Skin epidermis (tissue), 12 donors: ENCODE results near the gene COG5.
A peak's percentile ranks its signal among the peaks of the same experiment; 100 is the strongest.
"Not testable (repeated sequence)": the region's sequence is repeated elsewhere in the genome, so short reads cannot be mapped to it uniquely, and the experiment has no call there.

ENCODE experiments used
- H3K27ac ChIP-seq, 21 experiments: fragments of 200-600 bp; sonication (generic) in 11 of 21; one replicate each; pipeline ENCODE4 v1.5.0; 2020; ENCODE audit warnings: mild to moderate bottlenecking in 3 of 21, inconsistent platforms in 2 of 21, moderate library complexity in 2 of 21
- H3K4me3 ChIP-seq, 7 experiments: fragments of 200-600 bp; sonication (generic) in 2 of 7; one replicate each; pipeline ENCODE4 v1.5.0; 2020; ENCODE audit warnings: inconsistent platforms in 2 of 7, mild to moderate bottlenecking in 2 of 7, moderate library complexity in 1 of 7

The COG5 gene

DNA sequence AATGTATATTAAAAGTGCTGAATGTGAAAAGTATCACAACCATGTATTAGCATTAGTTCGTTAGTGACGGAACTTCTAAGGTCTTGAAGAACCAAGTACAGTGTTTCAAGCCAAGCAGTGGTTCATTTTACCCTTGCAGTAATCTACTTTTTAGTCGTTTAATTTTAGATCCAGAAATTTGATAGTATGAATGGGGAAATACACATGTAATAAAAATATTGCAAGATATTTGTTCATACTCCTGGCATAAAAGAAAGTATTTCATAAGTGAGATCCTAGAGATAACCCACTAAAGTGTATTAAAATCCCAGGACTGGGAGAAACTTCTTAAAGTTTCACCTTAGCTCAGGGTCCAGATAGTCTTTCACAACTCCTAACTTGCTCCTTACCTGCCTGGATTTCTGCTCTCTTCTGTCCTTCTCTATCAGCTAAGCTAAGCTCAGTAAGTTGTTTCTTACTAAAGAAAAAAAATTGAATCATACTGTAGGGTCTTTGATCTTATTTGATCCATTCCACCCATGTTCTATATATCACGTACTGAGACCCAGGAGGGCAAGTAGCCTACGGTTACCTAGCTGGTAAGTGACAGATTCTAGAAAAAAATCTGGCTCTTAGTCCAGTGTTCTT lies 17.8 kb upstream of the COG5 start:
- Histone ChIP-seq H3K4me3 (peak overlapping the region in 2 of 7 experiments; percentile 67 to 69), H3K27ac (peak overlapping the region in 8 of 21 experiments; percentile 22 to 98 (median 96))

GRCh38 chr7:107580716-107581383 lies 17.1 kb upstream of the COG5 start:
- H3K27ac ChIP-seq: peak overlapping the region in 20 of 21 experiments; percentile 83 to 98 (median 93)
- peak overlapping the region; percentile 60 to 91 (median 72) for H3K4me3 ChIP-seq

GRCh38 chr7:107579885-107580715 lies 16.4 kb upstream of the COG5 start, which contains the start of gene BCAP29:
BCAP29 (plus strand) TSS chr7:107580246; CDS start chr7:107580773, 527 bp downstream.
- peak within 1 kb of the TSS; percentile 73 to 98 (median 93) for H3K27ac ChIP-seq
- peak within 1 kb of the TSS; percentile 60 to 91 (median 72) for H3K4me3 ChIP-seq

- Histone ChIP-seq H3K4me3 (peak overlapping the region; percentile 60 to 91 (median 72)), H3K27ac (peak overlapping the region; percentile 73 to 98 (median 93))
Measured at GRCh38 chr7:107579554-107579884, 15.8 kb upstream of the COG5 start.

- Histone ChIP-seq H3K4me3 (no peak overlapping the region), H3K27ac (no peak overlapping the region)
Measured at GRCh38 chr7:107573537-107573936, 9.8 kb upstream of the COG5 start.

DNA sequence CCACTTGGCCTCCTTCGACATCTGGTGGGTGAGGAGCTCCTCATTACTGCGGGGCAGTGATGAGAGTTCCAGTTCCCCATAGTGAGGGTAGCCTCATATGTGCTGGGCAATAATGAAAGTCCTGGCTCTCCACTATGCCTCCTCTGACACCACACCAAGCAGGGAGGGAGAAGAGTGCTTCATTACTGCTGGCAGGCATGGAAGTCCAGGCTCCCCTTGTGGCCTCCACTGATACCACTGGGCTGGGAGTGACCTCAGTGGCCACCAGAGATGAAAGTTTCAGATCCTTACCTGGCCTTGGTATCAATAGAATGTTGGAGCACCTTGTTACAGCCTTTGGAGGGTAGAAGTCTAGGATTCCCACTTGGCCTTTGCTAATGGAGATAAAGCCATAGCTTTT lies 6.6 kb upstream of the COG5 start:
- no peak overlapping the region for H3K4me3 ChIP-seq
- no peak overlapping the region for H3K27ac ChIP-seq

- Histone ChIP-seq H3K4me3 (peak overlapping the region; percentile 65 to 96 (median 75)), H3K27ac (peak overlapping the region in 19 of 21 experiments; percentile 75 to 99 (median 94))
Measured at GRCh38 chr7:107564553-107565298, 1.0 kb upstream of the COG5 start.

DNA sequence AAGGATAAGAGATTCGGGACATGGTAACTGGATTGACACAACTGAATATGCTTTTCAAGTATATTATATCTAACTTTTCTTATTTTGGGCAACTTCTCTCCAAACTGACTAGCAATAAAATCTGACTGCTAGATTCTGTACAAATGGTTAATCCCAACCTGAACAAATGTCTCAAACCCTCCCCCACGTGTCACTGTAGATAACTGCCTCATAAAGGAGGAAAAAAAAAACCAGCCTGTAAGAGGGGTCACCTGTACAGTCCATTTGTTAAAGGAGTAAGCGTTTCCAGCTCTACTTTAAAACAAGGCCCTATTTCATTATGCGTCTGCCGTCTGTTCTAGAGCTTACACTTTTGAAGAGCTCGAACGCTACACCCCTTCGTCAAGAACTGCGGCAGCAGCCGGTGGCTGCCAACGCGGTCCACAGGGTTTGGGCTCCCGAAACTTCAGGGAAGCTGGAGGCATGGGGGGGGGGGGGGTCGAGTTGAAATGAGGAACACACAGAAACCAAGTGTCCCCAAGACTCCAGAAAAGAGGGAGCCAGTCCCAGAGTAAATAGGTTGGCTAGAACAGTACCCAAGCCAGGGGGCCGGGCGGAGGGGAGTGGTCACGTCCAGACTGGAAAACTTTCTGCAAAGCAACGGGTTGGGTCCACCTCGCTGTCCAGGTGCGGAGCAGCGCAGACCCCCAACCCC lies 492 bp downstream of the COG5 start:
- peak overlapping the region; percentile 75 to 99 (median 94) for H3K27ac ChIP-seq
- H3K4me3 ChIP-seq: peak overlapping the region; percentile 65 to 96 (median 75)

- Histone ChIP-seq H3K4me3 (no peak overlapping the region), H3K27ac (peak overlapping the region in 12 of 21 experiments; percentile 1 to 79 (median 58))
Measured at GRCh38 chr7:107560898-107561516, 2.7 kb downstream of the COG5 start.

DNA sequence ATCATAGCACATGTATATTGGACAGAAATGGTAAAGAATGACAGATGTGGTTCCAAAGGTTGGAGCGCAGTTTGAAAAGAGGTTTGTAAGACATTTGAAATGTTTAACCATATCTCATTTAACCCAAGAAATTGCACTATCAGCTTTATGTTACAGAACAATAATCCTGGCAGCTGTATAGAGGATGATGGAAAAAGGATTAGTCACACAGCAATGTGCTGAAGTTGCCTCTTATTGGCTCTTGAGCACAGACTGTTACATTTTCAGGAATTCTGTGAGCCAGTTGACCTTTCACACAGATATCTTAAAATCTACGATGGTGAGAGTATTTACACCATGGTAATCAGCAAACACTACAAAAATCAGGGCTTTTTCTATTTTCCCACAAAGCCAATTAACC lies 3.9 kb downstream of the COG5 start:
- H3K4me3 ChIP-seq: no peak overlapping the region
- peak overlapping the region in 9 of 21 experiments; percentile 12 to 79 (median 62) for H3K27ac ChIP-seq

GRCh38 chr7:107555893-107556292 lies 7.8 kb downstream of the COG5 start:
- no peak overlapping the region for H3K4me3 ChIP-seq
- no peak overlapping the region for H3K27ac ChIP-seq

DNA sequence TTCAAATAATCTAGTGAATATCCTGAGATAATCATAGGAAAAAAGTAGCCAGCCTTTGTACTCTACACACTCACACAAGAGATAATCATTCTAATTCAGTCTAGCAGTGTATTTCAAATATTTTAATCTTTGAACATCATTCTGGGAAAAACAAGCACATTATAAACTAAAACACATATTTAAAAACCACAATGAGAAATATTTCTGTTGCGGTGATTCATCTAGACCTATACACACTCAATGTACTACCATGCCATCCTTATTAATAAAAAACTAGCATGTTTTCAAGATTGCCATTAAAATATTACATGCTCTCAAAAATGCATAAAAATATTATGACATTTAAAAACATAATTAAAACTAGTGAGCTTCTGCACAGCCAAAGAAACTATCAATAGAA lies 11.8 kb downstream of the COG5 start:
- Histone ChIP-seq H3K27ac (no peak overlapping the region), H3K4me3 (no peak overlapping the region)

DNA sequence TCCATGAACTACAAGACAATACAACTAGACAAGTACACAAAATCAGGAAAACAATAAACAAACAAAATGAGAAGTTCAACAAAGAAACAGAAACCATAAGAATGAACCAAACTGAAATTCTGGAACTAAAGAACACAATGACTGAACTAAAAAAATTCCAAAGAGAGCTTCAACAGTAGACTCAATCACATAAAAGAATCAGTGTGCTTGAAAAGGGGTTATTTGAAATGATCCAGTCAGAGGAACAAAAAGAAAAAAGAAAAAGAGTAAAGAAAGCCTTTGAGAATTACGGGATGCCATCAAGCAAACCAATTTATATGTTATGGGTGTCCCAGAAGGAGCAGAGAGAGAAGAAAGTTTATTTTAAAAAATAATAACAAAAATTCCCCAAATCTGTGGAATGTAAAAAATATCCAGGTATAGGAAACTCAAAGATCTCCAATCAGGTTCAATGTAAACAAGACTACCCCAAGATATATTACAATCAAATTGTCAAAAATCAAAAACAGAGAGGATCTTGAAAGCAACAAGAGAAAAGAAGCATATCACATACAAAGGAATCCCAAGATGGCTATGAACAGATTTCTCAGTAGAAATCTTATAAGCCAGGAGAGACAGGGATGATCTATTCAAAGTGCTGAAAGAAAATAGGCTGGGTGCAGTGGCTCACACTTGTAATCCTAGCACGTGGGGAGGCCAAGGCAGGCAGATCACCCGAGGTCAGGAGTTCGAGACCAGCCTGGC lies 18.7 kb downstream of the COG5 start:
- Histone ChIP-seq H3K27ac (no peak overlapping the region), H3K4me3 (no peak overlapping the region)

DNA sequence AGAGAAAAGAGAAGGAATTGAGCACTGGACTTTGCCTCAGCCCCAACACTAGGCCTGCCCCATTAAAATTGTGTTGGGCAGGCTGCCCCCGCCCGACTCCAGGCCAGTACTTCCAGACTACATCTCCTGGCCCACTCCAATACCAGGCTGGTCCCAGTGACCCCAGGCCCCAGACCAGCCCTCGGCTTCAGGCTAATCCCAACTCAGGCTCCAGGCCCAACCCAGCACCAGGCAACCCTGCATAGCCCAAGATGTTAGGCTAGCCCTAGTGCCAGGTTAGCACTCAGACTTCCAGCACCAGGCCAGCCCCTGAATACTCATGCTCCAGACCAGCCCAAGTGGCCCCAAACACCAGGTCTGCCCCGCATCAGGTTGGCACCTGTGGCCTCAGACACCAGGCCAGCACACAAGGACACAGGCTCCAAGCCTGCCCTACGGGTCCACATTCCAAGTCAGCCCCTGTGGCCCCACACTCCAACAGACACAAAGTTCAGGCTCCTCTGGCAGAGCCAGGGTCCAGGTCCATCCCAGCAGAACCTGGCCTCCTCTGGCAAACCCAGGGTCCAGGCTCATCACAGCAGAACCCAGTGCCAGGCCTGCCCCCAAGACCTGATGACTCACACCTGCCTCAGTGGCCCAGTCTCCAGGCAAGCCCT lies 20.3 kb downstream of the COG5 start:
- H3K4me3 ChIP-seq: no peak overlapping the region

GRCh38 chr7:107538001-107538400 lies 25.7 kb downstream of the COG5 start:
- Histone ChIP-seq H3K27ac (no peak overlapping the region), H3K4me3 (no peak overlapping the region)

More for the DNA sequence above, 20.3 kb downstream of the COG5 start:
- no peak overlapping the region for H3K27ac ChIP-seq

DNA sequence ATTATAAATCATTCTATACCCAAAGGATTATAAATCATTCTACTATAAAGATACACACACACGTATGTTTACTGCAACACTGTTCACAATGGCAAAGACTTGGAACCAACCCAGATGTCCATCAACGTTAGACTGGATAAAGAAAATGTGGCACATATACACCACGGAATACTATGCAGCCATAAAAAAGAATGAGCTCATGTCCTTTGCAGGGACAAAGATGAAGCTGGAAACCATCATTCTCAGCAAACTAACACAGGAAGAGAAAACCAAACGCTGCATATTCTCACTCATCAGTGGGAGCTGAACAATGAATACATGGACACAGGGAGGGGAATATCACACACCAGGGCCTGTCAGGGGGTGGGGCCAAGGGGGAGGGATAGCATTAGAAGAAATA lies 26.5 kb downstream of the COG5 start:
- not testable (repeated sequence) for H3K27ac ChIP-seq, H3K4me3 ChIP-seq

- H3K4me3 ChIP-seq: no peak overlapping the region
- no peak overlapping the region for H3K27ac ChIP-seq
Measured at GRCh38 chr7:107534139-107534538, 29.6 kb downstream of the COG5 start.

DNA sequence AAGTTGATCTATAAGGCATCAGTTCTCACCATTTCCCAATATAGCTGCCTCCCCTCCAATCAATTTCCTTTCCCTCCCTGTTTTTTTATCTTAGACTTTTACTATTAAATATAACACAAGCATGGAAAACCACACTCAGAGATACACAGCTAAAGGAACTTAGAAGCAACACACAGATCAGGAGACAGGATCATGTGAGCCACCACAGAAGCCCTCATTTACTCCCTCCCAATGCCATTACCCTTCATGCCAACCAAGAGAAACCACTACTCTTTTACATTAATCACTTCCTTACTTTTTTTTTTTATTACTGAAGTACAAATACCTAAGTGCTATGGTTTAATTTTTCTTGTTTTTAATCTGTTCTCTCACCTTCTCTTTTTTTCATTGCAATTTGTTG lies 33.0 kb downstream of the COG5 start:
- Histone ChIP-seq H3K4me3 (no peak overlapping the region), H3K27ac (no peak overlapping the region)
